Caco-2 (cell line): ENCODE measurements around the gene NOL8. TPM values are rescaled to one million over a fixed set of nuclear protein-coding genes. Genes with fewer than 3 reads are reported as not detected.

ENCODE experiments used
- BruUV-seq: library from RNA; stranded (reverse); fragments of 400-500 nt; replicated peaks from 2 replicates; lab custom pipeline; 2021; lab: Mats Ljungman, UMichigan
- CTCF ChIA-PET: fragments of 300-600 bp; sonication (Branson Sonifier 250); formaldehyde crosslinking; loops from one replicate; lab custom pipeline; 2022; ENCODE audit warnings: antibody characterized with exemption; lab: Charles Lee
- POLR2A ChIA-PET: fragments of 300-600 bp; sonication (Branson Sonifier 250); formaldehyde crosslinking; loops from one replicate; lab custom pipeline; 2022; ENCODE audit warnings: antibody characterized with exemption; lab: Charles Lee
- DNase-seq, 2 experiments: peaks; one replicate each; pipeline versions ENCODE4 v3.0.0 to v3.0.0-alpha.2; 2020 to 2022
- H3K27me3 ChIP-seq: replicated peaks from 2 replicates; pipeline ENCODE4 v1.6.0; 2011; ENCODE audit warnings: low read length; ENCODE audit not compliant: control insufficient read depth, insufficient read depth
- H3K36me3 ChIP-seq: 2 replicates; pipeline ENCODE4 v1.5.1; 2011; ENCODE audit warnings: low read length; ENCODE audit not compliant: control insufficient read depth, insufficient read depth
- H3K4me1 ChIP-seq: fragments of 250-450 bp; sonication (Bioruptor Pico); 2 replicates; pipeline ENCODE4 v1.5.1; 2020; ENCODE audit warnings: mild to moderate bottlenecking
- H3K4me3 ChIP-seq: 2 replicates; pipeline ENCODE4 v1.5.1; 2011; ENCODE audit warnings: low read depth, mild to moderate bottlenecking, control low read depth, low read length
- H3K9me3 ChIP-seq: fragments of 250-450 bp; sonication (Bioruptor Pico); 2 replicates; pipeline ENCODE4 v1.5.1; 2020; ENCODE audit warnings: mild to moderate bottlenecking, moderate library complexity
- H3K27ac Mint-ChIP-seq: one replicate; pipeline ENCODE4 v1.8.0; 2022; ENCODE audit warnings: mixed read lengths; ENCODE audit not compliant: unreplicated experiment
- H3K27me3 Mint-ChIP-seq: one replicate; pipeline ENCODE4 v1.8.0; 2022; ENCODE audit warnings: mixed read lengths; ENCODE audit not compliant: insufficient read depth, unreplicated experiment
- H3K36me3 Mint-ChIP-seq: one replicate; pipeline ENCODE4 v1.8.0; 2022; ENCODE audit warnings: mild to moderate bottlenecking, mixed read lengths; ENCODE audit not compliant: insufficient read depth, unreplicated experiment
- H3K4me1 Mint-ChIP-seq: one replicate; pipeline ENCODE4 v1.8.0; 2022; ENCODE audit warnings: low read depth, mixed read lengths; ENCODE audit not compliant: unreplicated experiment
- H3K4me3 Mint-ChIP-seq: one replicate; pipeline ENCODE4 v1.8.0; 2022; ENCODE audit warnings: mild to moderate bottlenecking, moderate library complexity, mixed read lengths; ENCODE audit not compliant: unreplicated experiment
- H3K9me3 Mint-ChIP-seq: one replicate; pipeline ENCODE4 v1.8.0; 2022; ENCODE audit warnings: mixed read lengths; ENCODE audit not compliant: unreplicated experiment
- CTCF ChIP-seq, 2 experiments: fragments of 200-600 bp in 1 of 2; IDR thresholded peaks; 1 replicate in 1 of 2; 2 replicates in 1 of 2; pipeline versions ENCODE4 v1.5.1 to v1.8.0; 2011 to 2022; ENCODE audit warnings: antibody characterized with exemption in 1 of 2, control low read depth in 1 of 2, inconsistent platforms in 1 of 2, low read depth in 1 of 2, low read length in 1 of 2, mild to moderate bottlenecking in 1 of 2, moderate library complexity in 1 of 2; ENCODE audit not compliant: insufficient read depth in 1 of 2, severe bottlenecking in 1 of 2, unreplicated experiment in 1 of 2
- intact Hi-C: fragments of 100-400 bp; cut with micrococcal nuclease; formaldehyde crosslinking; loops from one replicate; pipeline ENCODE4 v1.10.0; 2022; ENCODE audit not compliant: unreplicated experiment
- total RNA-seq: library from RNA; stranded (reverse); gene quantifications from 2 replicates; pipeline ENCODE4 v1.2.3, GENCODE V29; 2022

NOL8 gene
- total RNA-seq, 1 experiment from 2014 or later = 29.4 TPM

GRCh38 chr9:92342825-92343488 lies 17.8 kb upstream of the NOL8 start:
- no peaks in the 10 kb centered on the region for H3K9me3 ChIP-seq
- Mint-ChIP-seq H3K27ac (no peak overlapping the region), H3K4me3 (no peak overlapping the region), H3K27me3 (no peaks in the 10 kb centered on the region), H3K9me3 (no peaks in the 10 kb centered on the region), H3K4me1 (no peaks in the 10 kb centered on the region), H3K36me3 (no peaks in the 10 kb centered on the region)
- no peak for TF ChIP-seq CTCF (IDR thresholded peaks at IDR 0.05; ENCODE audit: insufficient read depth in 1 of 2, low read depth in 1 of 2, low read length in 1 of 2, severe bottlenecking in 1 of 2, unreplicated experiment in 1 of 2)
- ChIA-PET POLR2A (no interaction called here), CTCF (no interaction called here)
- no peak overlapping the region for H3K4me3 ChIP-seq
- no peak for DNase-seq
- H3K36me3 ChIP-seq = no peaks in the 10 kb centered on the region
- intact Hi-C loops = no loop called here
- no TSS peak for BruUV-seq
- H3K4me1 ChIP-seq = no peaks in the 10 kb centered on the region
- no peaks in the 10 kb centered on the region for H3K27me3 ChIP-seq

GRCh38 chr9:92341578-92341977 lies 16.4 kb upstream of the NOL8 start:
- Mint-ChIP-seq H3K9me3 (no peaks in the 10 kb centered on the region), H3K4me1 (no peaks in the 10 kb centered on the region)
- intact Hi-C loops = no loop called here

DNA sequence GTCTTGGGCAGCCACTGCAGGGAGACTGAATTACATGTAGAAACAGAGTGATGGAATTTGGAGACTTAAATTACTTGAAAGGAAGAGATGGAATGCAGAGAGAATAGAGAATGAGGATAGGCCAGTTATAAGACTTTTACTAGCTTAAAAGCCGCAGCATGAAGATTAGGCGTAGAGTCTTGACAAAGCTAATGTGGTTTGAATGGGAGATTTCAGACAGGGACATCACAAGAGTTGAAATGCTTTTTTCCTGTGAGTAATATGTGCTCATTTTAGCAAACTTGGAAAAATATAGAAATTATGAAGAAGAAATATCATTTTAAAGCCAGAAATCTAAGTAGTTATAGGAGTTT lies 8.1 kb upstream of the NOL8 start:
- Mint-ChIP-seq H3K4me3 (no peak overlapping the region), H3K27me3 (no peaks in the 10 kb centered on the region), H3K36me3 (no peaks in the 10 kb centered on the region), H3K9me3 (no peaks in the 10 kb centered on the region), H3K27ac (no peak overlapping the region), H3K4me1 (no peaks in the 10 kb centered on the region)
- Histone ChIP-seq H3K9me3 (no peaks in the 10 kb centered on the region), H3K4me1 (no peaks in the 10 kb centered on the region), H3K4me3 (no peak overlapping the region), H3K36me3 (no peaks in the 10 kb centered on the region), H3K27me3 (no peaks in the 10 kb centered on the region)
- intact Hi-C loops = no loop called here
- CTCF ChIA-PET = no interaction called here
- POLR2A ChIA-PET = no interaction called here
- no peak for TF ChIP-seq CTCF (IDR thresholded peaks at IDR 0.05; ENCODE audit: insufficient read depth in 1 of 2, low read depth in 1 of 2, low read length in 1 of 2, severe bottlenecking in 1 of 2, unreplicated experiment in 1 of 2)
- no TSS peak for BruUV-seq
- DNase-seq = no peak

More at GRCh38 chr9:92341578-92341977, 16.4 kb upstream of the NOL8 start:
- no peak for TF ChIP-seq CTCF (IDR thresholded peaks at IDR 0.05; ENCODE audit: insufficient read depth in 1 of 2, low read depth in 1 of 2, low read length in 1 of 2, severe bottlenecking in 1 of 2, unreplicated experiment in 1 of 2)
- Mint-ChIP-seq H3K27ac (no peak overlapping the region), H3K36me3 (no peaks in the 10 kb centered on the region), H3K27me3 (no peaks in the 10 kb centered on the region), H3K4me3 (no peak overlapping the region)
- Histone ChIP-seq H3K27me3 (no peaks in the 10 kb centered on the region), H3K36me3 (no peaks in the 10 kb centered on the region), H3K4me1 (no peaks in the 10 kb centered on the region), H3K9me3 (no peaks in the 10 kb centered on the region), H3K4me3 (no peak overlapping the region)
- POLR2A ChIA-PET = no interaction called here
- CTCF ChIA-PET = no interaction called here
- no peak for DNase-seq
- no TSS peak for BruUV-seq
